Suppressor macrophage (primary cell): ENCODE data around the gene RNF157.

Source experiments
- DNase-seq, 4 experiments: peaks; one replicate each; pipeline ENCODE4 v3.0.0-alpha.2; 2020 to 2022
- total RNA-seq, 17 experiments: gene quantifications; one replicate each; lab custom pipeline; 2026; ENCODE audit warnings: mixed read lengths in 6 of 17, inconsistent platforms in 3 of 17; lab: John Stamatoyannopoulos, UW

Gene RNF157
- 0 to 4.0 (median 0.14) reads per million in 17 experiments for total RNA-seq

DNA sequence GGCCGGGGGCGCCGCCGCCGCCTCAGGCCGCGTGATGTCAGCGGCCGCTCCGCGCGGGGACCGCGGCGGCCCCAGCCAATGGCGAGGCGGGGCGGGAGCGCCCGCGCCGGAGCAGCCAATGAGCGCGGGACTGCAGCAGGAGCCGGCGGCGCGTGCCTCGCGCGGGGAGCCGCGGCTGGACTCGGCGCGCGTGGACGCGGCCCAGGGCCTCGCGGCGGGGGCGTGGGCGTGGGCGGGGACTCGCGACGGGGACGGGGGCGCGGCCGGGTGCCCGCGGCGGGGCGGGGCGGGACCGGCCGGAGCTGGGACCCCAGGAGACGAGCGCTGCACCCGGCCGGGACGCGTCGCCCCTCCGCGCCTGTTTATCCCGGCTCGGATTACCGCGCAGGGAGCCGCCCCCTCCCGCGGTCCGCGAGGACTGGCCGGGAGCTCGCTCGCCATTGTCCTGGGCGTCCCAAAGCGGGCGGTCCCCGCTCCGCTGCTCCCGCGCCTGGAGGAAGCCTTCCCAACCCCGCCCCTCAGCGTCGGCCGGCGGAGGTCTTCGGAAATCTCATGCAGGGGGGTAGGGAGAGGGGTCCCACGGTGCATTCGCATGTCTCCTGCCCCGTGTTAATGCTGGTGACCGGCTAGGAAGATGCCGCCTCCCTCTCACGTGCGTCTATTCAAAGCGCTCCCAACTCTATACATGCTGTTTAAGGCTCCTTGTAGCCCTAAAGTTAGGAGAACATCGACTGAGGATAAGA, at the start of gene RNF157:
Gene RNF157 (minus strand): TSS at position 33 of the 743 bp plus-strand sequence. CDS start 253 bp downstream, outside the sequence.
- peak; percentile 32 to 83 (median 66) for DNase-seq

DNA sequence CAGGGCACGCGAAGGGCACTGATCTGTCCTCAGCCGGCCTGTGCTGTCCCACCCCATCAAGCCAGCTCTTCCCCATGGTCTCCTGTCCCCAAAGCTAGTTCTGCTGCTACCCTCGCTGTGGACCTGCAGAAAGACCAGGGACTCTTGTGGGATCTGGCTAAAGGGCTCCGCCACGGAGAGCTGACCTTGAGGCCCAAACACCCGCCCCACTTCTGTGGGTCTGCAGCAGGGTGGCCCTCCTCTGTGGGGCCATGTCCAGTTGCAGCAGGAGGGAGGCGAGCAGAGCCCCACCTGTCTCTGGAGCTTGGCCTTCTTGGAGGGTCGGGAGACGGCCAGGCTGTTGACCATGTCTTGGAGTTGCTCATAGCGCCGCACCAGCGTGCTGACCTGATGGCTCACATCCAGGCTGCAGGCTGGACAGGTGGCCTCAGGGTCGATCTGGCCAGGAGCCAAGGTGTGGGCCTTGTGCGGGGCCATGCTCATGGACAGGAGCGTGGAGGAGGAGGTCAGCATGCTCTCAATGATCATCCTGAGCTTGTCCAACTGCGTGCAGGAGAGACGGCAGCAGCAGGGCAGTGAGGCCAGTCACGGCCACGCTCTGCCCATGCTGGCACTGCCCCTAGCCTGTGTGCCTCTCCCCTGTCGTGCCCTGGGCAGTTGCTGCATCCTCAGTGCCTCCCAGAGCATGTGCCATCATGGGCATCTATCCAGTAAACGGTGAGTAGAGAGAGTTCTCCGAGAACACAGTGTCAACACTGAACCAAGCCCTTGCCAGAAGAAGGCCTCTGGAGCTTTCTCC, 41.5 kb upstream of the RNF157 start:
- DNase-seq = no peak

DNA sequence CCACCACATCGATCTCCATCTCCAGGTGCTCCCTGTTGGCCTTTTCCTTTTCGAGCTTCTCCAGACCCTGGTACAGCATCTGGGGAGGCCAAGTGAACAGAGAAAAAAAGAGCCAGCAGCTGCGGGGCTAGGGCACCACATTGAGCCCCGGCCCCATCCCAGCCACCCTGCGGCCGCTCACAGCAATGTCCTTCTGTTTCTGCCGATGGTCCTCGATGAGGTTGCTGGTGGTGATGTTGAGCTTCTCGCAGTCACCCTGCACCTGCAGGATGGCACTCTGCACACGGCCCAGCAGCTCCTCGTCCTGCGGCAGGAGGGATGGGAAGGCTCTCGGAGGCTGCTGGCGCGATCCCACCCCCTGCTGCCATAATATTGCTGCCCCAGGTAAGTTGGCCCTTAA, 40.4 kb upstream of the RNF157 start:
- DNase-seq = no peak

DNA sequence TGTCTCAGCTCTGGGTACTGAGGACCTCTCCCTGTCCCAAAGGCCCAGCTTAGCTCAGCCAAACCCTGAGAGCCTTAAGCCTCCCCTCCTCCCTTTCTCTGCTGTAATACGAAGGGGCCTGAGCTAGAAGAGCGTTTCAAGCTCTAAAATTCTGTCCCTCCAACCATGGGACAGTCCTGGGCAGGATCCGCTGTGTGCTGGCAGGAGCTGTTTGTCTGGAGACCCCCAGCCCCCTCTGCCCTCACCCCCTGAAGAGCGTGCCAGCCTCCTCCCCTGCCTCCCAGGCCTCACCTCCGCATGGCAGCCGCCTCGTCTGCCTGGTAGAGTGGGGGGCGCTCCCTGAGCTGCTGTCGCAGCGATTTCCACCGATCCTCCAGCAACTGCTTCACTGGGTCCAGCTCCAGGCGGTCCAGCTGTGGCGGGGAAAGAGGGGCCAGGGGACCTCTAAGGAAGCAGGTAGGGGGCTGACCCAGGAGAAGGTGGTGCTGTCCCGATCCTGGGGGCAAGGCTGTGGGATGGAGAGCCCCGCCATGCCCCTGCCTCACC, 39.5 kb upstream of the RNF157 start:
- DNase-seq = no peak

DNA sequence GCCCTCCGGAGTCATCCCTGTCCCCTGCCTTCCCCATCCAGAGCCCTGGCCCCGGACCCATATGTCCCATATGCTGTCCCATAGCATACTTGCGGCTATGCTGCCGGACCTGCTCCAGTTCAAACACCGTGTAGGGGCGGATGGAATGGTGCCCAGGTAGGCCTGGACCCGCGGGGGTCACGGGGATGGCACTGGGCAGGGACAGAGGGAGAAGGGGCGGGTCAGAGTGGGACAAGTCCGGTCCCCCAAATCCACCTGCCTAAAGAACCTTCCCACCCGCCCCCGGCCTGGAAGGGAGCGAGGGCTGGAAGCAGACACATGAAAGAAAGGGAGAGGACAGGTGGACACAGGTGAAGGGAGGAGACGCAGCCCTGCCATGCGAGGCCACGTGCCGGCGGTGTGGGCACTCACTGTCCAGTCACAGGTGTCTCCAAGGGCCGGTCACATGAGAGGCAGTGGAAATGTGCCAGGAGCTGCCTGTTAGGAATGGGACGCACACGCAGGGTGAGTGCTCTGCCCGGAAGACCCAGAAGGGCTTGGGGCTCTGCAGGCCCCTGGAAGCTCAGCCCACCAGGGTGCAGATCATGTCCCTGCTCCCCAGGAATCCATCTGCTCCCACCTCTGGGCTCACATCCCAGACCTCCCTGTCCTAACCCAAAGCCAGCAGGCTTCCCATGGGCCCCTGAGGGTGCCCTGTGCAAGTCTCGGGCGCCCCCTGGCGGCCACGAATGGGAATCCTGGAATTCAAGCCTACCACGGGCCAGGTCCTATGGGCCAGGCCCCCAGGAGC, 38.9 kb upstream of the RNF157 start:
- peak; percentile 88 to 95 (median 93) for DNase-seq

DNA sequence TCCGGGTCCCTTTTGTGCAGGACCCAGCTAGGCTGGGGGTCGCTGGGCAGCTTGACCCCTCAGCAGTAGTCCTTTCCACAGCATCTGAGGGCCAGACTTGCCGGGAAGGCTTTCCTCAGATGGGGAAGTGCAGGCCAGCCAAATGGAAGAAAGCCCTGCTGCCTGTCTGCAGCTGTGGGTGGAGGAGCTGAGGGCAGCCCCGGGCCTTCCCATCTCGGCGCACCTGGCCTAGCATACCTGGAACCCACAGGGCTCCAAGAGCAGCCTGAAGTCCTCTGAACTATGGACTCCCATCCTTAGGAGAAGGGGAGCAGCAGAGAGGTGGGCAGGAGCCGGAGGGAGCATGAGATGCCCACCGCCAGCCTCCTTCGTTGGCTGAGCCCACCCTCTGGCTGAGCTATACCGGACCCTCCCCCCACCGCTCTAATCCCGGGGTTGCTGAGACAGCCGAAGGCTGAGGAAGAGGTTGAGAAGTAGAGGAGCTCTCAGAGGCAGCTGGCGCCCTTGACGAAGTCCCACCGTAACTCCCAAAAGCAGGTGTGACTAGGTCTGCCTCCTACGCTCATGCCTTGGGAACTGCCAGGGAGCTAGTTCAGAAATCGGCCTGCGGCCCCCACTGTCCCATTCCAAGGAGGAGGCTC, 38.1 kb upstream of the RNF157 start:
- no peak for DNase-seq

DNA sequence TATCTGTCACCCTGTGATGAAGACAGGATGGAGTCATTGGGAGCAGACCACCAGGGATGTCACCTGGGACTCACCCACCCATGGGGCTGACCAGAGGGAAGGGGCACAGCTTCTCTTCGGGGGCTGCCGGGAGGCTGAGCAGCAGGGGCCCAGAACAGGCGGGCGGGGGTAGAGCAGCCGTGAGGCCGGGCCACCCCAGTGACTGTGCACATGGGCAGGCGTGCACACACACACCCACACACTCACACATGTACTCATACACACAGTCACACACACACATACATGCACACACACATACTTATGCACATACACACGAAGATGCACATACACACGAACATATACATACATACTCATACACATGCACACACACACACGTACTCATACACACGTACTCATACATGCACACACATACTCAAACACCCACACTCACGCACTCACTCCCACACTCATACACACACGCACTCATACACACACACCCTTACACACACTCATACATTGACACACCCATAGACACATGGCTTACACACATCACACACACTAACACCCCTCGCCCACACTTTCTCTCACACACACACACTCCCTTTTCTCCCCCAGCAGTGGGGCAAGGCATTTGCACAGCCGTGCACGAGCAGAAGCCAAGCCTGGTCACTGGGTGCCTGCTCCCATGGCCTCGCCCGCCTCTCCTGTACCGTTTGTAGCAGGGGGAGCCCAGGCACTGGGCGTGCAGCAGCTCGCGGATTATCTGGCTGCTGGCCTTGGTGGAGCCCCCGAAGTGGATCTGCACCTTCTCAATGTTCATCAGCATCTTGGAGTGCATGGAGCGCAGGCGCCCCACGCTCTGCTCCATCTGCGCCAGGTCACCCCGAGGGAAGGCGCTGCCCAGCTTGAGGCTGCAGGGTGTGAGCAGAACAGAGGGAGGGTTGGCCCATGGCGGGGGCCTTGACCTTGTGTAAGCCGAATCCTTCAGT, 37.3 kb upstream of the RNF157 start:
- DNase-seq = no peak

DNA sequence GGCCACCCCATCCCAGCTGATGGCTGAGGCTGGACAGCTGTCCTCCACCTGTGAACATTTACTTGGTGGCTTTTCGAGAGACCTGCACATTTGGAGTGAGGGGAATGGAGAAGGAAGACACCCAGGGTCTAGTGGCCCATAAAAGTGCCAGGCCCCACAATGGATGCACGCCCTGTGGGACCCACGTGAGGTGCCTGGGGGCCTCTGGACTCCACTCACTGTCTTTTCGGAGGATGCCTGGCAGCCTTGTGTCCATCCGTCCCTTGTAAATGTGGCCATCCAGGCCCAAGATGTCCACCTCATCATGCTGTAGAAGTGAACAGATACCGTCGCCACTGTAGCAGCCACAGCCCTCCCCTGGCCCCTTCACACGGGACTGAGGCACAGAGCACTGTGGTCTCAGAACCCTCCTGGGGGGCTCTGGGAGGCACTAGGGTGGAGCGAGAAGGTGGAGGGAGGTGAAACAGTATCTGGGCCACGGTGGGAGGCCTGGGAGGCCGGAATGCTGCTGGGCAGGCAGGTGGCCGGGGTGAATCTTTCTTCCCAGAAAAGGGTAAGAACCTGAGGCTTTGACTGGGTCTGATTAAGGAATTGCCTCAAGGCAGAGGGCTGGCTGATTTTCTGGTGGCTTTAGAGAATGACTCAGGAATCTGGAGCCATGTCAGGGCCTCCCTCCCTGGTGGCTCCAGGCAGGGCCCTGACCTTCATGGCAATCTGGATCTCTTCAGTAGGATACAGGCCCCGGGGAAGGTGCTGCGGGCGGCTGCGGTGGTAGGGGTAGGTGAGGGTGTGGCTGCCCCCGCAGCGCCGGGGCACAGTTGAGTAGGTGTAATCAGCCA, 36.4 kb upstream of the RNF157 start:
- DNase-seq = no peak

DNA sequence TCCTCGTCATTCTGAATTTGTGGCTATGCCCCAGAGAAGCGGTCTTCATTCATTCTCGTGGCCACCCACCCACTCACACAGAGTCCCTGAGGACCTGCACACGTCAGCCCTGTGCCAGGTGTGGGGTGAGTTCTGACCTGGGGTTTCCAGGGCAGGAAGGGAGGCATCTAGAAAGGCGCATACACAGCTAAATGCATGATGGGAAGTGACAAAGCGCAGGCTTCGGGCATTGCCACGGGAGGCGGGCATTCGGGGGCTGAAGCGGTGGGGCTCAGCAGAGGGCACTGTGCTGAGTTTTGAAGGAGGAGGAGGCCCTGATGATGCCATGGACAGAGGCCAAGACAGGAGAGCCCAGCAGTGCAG, 35.8 kb upstream of the RNF157 start:
- no peak for DNase-seq

DNA sequence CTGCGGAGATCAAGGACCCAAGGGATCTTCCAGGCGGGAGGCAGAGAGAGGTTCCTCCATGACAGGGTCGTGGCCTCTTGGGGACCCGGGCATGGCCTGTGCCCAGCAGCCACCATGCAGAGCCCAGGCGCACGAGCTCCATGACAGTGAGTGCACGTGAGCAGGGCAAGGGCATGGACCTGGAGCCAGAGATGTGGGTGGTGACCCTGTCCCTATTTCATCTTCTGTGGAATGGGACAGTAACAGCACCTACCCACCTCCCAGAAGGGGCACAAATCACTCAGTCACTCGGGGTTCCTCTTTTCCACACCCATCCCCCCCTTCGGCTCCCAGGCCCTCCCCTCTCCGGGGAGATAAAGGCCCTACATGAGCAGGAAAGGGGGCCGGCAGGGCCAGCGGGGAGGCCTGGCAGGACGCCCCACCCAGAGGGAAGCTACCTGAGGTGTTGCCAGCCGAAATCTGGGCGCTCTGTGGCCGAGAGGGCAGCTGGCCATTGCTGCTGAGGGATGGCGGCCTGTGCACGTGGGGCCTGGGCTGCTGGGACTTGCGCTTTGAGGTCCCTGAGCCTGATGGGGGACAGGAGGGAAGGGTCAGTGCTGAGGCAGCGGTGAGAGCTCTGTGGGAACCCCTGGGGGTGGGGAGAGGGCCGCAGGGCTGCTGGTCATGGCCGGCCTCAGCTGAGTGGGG, 35.2 kb upstream of the RNF157 start:
- no peak for DNase-seq

DNA sequence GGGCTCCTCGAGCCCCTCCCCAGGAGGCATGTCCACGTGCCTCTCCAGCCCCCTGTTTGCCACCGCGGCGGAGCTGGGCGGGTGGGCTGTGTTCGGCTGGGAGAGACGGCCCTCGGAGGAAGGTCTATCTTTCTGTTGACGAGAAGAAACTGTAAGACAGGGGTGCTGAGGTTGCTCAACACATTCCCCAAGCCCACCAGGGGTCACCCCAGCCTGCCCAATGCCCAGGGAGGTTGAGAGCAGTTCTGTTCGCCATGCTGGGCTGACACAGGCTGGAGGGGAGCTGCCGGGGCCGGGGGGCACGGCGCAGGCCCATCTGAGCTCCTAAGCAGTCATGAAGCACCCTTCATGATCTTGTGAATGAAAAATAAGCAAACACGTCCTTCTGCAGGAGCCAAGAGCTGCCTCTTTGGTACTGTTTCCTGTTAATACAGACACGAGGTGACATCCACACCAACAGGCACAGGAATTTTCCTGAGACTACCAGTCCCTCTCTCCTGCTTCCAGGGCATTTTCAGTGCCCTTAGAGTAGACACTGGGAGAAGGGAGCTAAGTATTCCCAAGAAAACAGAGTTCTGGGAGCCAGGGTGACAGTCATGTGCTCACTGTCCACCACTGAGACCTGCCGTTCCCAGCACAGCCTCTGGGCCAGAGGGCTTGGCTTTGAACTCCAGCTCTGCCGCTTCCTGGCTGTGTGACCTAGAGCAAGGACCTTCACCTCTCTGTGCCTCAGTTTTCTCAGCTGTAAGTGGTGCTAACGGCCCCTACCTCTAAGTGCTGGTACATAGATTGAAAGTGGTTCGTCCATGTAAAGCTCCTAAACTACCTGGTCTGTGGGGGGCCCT, 34.0 kb upstream of the RNF157 start:
- no peak for DNase-seq

DNA sequence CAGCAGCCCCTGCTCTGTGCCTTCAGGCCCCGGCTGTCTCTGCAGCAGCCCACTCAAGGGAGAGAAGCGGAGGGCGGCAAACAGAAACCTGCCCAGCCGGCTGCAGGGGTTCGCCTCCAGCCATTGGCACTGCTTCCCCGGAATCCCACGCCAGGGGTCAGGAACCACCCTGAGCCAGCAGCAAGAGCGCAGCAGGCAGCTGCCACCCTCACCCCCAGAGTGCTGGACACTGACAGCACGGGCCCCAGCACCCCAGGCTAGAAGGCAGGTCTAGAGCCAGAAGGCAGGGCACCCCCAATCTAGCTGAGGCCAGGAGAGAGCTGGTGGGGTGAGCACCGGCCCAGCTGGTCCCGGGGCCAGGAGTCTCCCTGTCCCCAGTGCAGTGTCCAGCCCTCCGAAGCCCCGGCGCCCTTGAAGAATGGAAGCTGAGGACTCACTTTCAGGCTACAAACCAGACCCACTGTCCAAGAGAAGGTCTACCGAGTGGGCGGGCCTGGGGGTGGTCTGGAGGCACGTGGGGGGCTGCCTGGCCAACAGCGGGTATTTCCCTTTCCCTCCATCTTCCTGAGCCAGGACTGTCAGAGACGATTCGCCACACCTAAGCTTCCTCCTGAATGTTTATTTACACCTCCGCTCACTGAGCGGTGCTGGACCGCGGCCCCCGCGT, 33.3 kb upstream of the RNF157 start:
- no peak for DNase-seq

DNA sequence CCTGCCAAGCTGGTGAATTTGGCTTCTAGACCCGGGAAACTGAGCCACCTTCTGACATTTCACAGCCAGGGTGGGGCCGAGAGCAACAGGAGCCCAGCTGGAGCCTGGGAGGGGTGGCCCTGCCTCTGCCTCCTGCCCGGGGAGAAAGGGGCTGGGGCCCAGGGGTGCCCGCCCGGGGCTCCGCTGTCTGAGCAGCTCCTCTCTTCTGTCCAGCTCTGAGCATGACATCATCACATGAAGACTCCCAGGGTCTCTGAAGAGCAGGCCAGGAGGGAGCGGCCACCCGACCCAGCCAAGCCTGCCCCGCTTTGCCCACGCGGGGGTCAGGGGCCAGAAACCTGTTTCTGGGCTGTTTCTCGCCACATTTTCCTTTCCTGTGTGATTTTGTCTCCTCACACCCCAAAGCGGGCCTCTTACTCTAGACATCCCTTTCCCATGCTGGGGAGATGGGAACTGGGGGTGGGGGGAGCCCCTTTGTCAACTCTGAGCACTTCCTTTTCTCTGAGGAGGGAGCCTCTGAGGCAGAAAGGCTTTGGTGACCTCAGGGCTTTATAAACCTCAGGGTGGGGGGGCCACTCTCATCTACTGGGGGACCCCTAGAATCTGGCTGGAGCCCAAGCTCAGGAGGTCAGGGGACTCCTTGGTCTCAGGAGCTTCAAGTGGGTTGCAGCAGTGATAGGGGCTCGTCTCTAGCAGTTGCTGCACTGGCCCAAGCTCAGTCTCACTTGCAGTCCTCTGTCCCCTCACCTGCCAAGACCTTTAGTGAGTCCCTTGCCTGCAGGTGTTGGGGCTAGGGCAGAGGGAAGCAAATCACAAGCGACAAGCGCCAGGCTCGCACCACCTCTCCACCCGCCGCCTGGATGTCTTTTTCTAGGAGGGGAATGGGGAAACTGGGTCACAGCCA, 32.5 kb upstream of the RNF157 start:
- DNase-seq = peak; percentile 75 to 85 (median 84)

DNA sequence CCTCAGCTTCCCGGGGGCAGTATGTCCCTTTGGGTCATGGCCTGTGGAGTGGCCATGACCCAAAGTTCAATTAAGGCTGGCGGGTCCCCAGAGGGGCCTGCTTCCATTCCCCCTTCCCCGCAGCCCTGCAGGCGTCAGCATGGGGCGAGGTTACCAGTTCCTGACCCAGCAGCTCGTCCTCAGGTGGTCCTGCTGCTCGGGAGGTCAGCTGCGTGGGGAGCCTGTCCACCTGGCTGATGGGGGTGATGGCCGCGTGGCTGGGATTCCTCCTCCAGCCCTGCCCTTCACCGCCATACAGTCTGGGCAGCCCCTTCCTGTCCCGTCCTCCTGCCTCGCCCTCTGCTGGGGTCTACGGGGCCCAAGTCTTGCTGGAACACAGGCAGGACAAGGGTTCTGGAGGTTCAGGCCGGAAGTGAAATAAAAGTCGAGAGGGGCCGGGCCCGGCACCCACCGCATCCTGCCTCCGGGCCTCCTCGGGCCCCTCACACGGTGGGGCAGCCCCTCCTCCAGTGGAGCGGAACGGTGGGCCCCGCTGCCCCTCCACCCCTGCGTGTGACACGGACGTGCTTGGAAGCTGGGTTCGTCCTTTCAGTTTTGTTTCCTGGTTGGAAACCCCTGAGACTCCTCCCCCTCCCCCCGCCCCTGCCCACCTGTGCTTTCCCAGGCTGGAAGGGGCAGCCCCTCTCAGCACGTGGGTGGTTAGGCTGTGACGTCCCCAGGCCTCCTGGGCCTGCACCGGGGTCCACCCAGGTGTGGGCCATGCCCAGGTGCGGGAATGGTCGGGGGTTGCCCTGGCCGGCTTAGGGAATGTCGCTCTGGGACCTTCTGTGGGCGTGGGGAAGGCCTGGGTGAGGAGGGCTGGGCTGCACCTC, 31.6 kb upstream of the RNF157 start:
- peak in 1 of 4 experiments; percentile 24 for DNase-seq

DNA sequence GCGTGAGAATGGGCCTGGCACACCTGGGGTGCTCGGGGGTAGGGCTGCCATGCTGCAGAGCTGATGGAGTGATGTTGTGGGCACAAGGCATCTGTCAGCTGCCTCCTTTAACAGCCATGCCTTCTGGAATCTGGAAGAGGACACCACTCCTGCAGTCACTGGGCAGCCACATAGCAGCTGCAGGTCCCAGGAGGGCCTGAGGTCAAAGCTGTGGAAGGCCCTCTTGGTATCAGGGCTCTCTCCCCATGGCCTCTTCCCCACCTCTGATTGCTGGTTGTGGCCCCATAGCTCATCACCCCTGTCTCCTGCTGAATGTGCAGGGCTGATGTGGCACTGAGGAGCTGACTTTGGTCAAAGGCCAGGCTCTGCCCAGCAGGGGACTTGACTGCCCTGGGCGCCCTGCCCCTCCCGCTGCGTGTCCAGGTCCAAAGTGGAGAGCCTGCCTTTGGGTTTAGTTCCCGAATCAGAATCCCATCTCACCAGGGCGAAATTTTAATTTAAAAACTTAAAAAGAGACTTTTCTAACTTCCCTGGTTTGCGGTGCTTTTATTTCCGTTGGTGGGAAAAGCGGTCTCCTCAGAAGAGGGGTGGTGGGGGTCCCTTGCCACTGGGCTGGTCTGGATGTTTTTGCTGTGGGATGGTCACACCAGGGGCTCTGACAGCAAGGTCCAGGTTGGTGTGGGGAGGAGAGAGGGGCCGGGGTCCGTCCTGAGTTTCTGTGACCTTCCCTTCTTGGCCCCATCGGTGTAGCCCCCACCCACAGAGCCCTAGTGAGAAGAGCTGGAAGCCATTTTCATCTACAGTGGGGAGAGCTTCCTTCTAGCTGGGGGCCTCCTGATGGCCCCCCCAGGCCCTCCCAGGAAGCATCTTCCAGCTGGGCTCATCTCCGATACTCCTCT, 30.7 kb upstream of the RNF157 start:
- DNase-seq = no peak
